GM12878 (cell line): ENCODE measurements around the gene RHPN2. TPM values are rescaled to one million over a fixed set of nuclear protein-coding genes. Genes with fewer than 3 reads are reported as not detected.
A peak's percentile ranks its signal among the peaks of the same experiment; 100 is the strongest.

ENCODE experiments used
- ATF7 ChIP-seq: fragments of 450-650 bp; IDR thresholded peaks from 2 replicates; pipeline ENCODE4 v1.6.1; 2016; ENCODE audit warnings: low read depth, mild to moderate bottlenecking
- CEBPB ChIP-seq, 2 experiments: fragments of 150-350 bp in 1 of 2; IDR thresholded peaks; 2 replicates each; pipeline ENCODE4 v1.6.1; 2012 to 2014; ENCODE audit warnings: low read depth in 2 of 2, low read length in 2 of 2, borderline replicate concordance in 1 of 2, inconsistent platforms in 1 of 2
- CHD1 ChIP-seq: IDR thresholded peaks from 2 replicates; pipeline ENCODE4 v1.6.1; 2012; ENCODE audit warnings: low read depth, low read length, improper control_type of control experiment
- CREM ChIP-seq: IDR thresholded peaks from 2 replicates; pipeline ENCODE4 v1.6.1; 2014; ENCODE audit warnings: antibody characterized with exemption, low read depth
- EED ChIP-seq: sonication (generic); IDR thresholded peaks from 2 replicates; pipeline ENCODE4 v1.6.1; 2016; ENCODE audit warnings: antibody characterized with exemption, low read depth
- EZH2 ChIP-seq: IDR thresholded peaks from 2 replicates; pipeline ENCODE4 v1.6.1; 2012; ENCODE audit warnings: low read depth, mild to moderate bottlenecking, control low read depth, inconsistent platforms, low read length, borderline replicate concordance; ENCODE audit not compliant: control insufficient read depth
- HCFC1 ChIP-seq: fragments of 150-350 bp; IDR thresholded peaks from 2 replicates; pipeline ENCODE4 v1.6.1; 2014; ENCODE audit warnings: low read length
- IRF3 ChIP-seq: fragments of 450-650 bp; IDR thresholded peaks from 2 replicates; pipeline ENCODE4 v1.6.1; 2014; ENCODE audit warnings: mild to moderate bottlenecking
- JUNB ChIP-seq: IDR thresholded peaks from 2 replicates; pipeline ENCODE4 v1.6.1; 2016; ENCODE audit warnings: antibody characterized with exemption, mild to moderate bottlenecking
- MTA2 ChIP-seq: fragments of 450-650 bp; IDR thresholded peaks from 2 replicates; pipeline ENCODE4 v1.6.1; 2016; ENCODE audit warnings: low read depth, mild to moderate bottlenecking, moderate library complexity
- MXI1 ChIP-seq: fragments of 150-350 bp; IDR thresholded peaks from 2 replicates; pipeline ENCODE4 v1.6.1; 2011; ENCODE audit warnings: low read depth, mild to moderate bottlenecking, inconsistent platforms, low read length, improper control_type of control experiment
- POLR2A ChIP-seq: IDR thresholded peaks from 2 replicates; pipeline ENCODE4 v1.6.1; 2011; ENCODE audit warnings: low read depth, mild to moderate bottlenecking, low read length
- RAD21 ChIP-seq: IDR thresholded peaks from 2 replicates; pipeline ENCODE4 v1.6.1; 2011; ENCODE audit warnings: mild to moderate bottlenecking, low read depth, low read length, moderate library complexity; ENCODE audit not compliant: insufficient read depth
- RB1 ChIP-seq: fragments of 450-650 bp; formaldehyde crosslinking; IDR thresholded peaks from 2 replicates; pipeline ENCODE4 v1.6.1; 2017; ENCODE audit warnings: mild to moderate bottlenecking, borderline replicate concordance
- RCOR1 ChIP-seq: conservative IDR thresholded peaks from 2 replicates; pipeline ENCODE4 v1.6.1; 2012; ENCODE audit warnings: low read depth, low read length, improper control_type of control experiment
- SIN3A ChIP-seq: IDR thresholded peaks from 2 replicates; pipeline ENCODE4 v1.6.1; 2012; ENCODE audit warnings: low read depth, low read length, improper control_type of control experiment
- SMAD1 ChIP-seq: fragments of 450-650 bp; IDR thresholded peaks from 2 replicates; pipeline ENCODE4 v1.6.1; 2018; ENCODE audit warnings: mild to moderate bottlenecking, low read depth; ENCODE audit not compliant: partially characterized antibody
- SRF ChIP-seq, 2 experiments: IDR thresholded peaks; 2 replicates each; pipeline ENCODE4 v1.6.1; 2011; ENCODE audit warnings: low read depth in 2 of 2, low read length in 2 of 2, mild to moderate bottlenecking in 1 of 2, moderate library complexity in 1 of 2
- USF2 ChIP-seq: IDR thresholded peaks from 2 replicates; pipeline ENCODE4 v1.6.1; 2011; ENCODE audit warnings: low read depth, low read length, improper control_type of control experiment, borderline replicate concordance
- ZNF207 ChIP-seq: fragments of 450-650 bp; IDR thresholded peaks from 2 replicates; pipeline ENCODE4 v1.6.1; 2014; ENCODE audit warnings: antibody characterized with exemption, mild to moderate bottlenecking, borderline replicate concordance
- ZNF384 ChIP-seq: IDR thresholded peaks from 2 replicates; pipeline ENCODE4 v1.6.1; 2012; ENCODE audit warnings: low read depth, mild to moderate bottlenecking, low read length, improper control_type of control experiment, borderline replicate concordance
- polyA plus RNA-seq, 11 experiments: library from polyadenylated mRNA; depleted of rRNA in 4 of 11; unstranded in 6 of 11; stranded (reverse) in 5 of 11; fragments of >200 nt; fragmentation: Nextera tagmentation in 4 of 11; fragmentation: Illumina TruSeq in 1 of 11; extraction: Ambion mirVana in 4 of 11; extraction: Trizol in 1 of 11; gene quantifications; 1 replicate in 1 of 11; 2 replicates in 10 of 11; pipeline versions ENCODE4 v1.2.1 to v1.2.3, GENCODE V29; 2011 to 2016; ENCODE audit warnings: inconsistent platforms in 2 of 11, missing spikeins in 2 of 11, low read depth in 1 of 11
- total RNA-seq, 4 experiments: library from RNA; depleted of rRNA in 3 of 4; stranded (reverse); fragments of >200 nt in 3 of 4; fragmentation: Illumina TruSeq in 1 of 4; extraction: Trizol in 1 of 4; gene quantifications; 2 replicates each; pipeline versions ENCODE4 v1.2.1 to v1.2.3, GENCODE V29; 2013 to 2021
- TF ChIP-seq, protein P1 (sequence below), 3 experiments: IDR thresholded peaks in 2 of 3; conservative IDR thresholded peaks in 1 of 3; 2 replicates each; pipeline ENCODE4 v1.5.1; 2011; ENCODE audit warnings: low read depth in 3 of 3, low read length in 3 of 3, mild to moderate bottlenecking in 3 of 3, control low read depth in 2 of 3, moderate library complexity in 2 of 3, inconsistent platforms in 1 of 3, mixed read lengths in 1 of 3; ENCODE audit not compliant: control insufficient read depth in 2 of 3, insufficient read depth in 1 of 3; ENCODE audit errors: extremely low read depth in 1 of 3
- TF ChIP-seq, protein P2 (sequence below): fragments of 450-650 bp; IDR thresholded peaks from 2 replicates; pipeline ENCODE4 v1.6.1; 2017; ENCODE audit warnings: low read depth, mild to moderate bottlenecking, moderate library complexity
- TF ChIP-seq, protein P3 (sequence below): IDR thresholded peaks from 2 replicates; pipeline ENCODE4 v1.6.1; 2012; ENCODE audit warnings: low read depth, low read length, improper control_type of control experiment

RHPN2 gene
- total and polyA plus RNA-seq, 10 of the 15 experiments (the other 5 are each of a cell fraction or from before 2014, with no cell fraction given): 0.71 to 7.4 (median 3.7) TPM

- TF ChIP-seq SIN3A (peak; percentile 90), SRF (IDR thresholded peaks at IDR 0.05; ENCODE audit: low read depth in 2 of 2, low read length in 2 of 2) (0 out of 4 replicates have a peak, but pooled peaks of 1 of the 2 experiments have one; percentile 24), CEBPB (IDR thresholded peaks at IDR 0.05; ENCODE audit: borderline replicate concordance in 1 of 2, low read depth in 2 of 2, low read length in 2 of 2) (no peak), CHD1 (no peak), POLR2A (peak; percentile 92), RB1 (peak; percentile 85), IRF3 (no peak), MXI1 (peak; percentile 60; the same call in 1 of the 2 replicates), CREM (peak; percentile 82), EED (peak; percentile 36; the same call in 1 of the 2 replicates), MTA2 (no peak), ZNF207 (peak; percentile 92), USF2 (no peak), EZH2 (no peak), ATF7 (no peak), JUNB (no peak), RCOR1 (peak; percentile 84), HCFC1 (peak; percentile 68), RAD21 (no peak), ZNF384 (no peak), SMAD1 (no peak)
- TF ChIP-seq, protein P1, sequence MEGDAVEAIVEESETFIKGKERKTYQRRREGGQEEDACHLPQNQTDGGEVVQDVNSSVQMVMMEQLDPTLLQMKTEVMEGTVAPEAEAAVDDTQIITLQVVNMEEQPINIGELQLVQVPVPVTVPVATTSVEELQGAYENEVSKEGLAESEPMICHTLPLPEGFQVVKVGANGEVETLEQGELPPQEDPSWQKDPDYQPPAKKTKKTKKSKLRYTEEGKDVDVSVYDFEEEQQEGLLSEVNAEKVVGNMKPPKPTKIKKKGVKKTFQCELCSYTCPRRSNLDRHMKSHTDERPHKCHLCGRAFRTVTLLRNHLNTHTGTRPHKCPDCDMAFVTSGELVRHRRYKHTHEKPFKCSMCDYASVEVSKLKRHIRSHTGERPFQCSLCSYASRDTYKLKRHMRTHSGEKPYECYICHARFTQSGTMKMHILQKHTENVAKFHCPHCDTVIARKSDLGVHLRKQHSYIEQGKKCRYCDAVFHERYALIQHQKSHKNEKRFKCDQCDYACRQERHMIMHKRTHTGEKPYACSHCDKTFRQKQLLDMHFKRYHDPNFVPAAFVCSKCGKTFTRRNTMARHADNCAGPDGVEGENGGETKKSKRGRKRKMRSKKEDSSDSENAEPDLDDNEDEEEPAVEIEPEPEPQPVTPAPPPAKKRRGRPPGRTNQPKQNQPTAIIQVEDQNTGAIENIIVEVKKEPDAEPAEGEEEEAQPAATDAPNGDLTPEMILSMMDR (IDR thresholded peaks at IDR 0.05 in 2 of 3, conservative IDR thresholded peaks at IDR 0.05 in 1 of 3; ENCODE audit: control insufficient read depth in 2 of 3, extremely low read depth in 1 of 3, insufficient read depth in 1 of 3, low read depth in 3 of 3, low read length in 3 of 3): no peak
- TF ChIP-seq, protein P2, sequence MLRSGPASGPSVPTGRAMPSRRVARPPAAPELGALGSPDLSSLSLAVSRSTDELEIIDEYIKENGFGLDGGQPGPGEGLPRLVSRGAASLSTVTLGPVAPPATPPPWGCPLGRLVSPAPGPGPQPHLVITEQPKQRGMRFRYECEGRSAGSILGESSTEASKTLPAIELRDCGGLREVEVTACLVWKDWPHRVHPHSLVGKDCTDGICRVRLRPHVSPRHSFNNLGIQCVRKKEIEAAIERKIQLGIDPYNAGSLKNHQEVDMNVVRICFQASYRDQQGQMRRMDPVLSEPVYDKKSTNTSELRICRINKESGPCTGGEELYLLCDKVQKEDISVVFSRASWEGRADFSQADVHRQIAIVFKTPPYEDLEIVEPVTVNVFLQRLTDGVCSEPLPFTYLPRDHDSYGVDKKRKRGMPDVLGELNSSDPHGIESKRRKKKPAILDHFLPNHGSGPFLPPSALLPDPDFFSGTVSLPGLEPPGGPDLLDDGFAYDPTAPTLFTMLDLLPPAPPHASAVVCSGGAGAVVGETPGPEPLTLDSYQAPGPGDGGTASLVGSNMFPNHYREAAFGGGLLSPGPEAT: peak; percentile 95
- TF ChIP-seq, protein P3, sequence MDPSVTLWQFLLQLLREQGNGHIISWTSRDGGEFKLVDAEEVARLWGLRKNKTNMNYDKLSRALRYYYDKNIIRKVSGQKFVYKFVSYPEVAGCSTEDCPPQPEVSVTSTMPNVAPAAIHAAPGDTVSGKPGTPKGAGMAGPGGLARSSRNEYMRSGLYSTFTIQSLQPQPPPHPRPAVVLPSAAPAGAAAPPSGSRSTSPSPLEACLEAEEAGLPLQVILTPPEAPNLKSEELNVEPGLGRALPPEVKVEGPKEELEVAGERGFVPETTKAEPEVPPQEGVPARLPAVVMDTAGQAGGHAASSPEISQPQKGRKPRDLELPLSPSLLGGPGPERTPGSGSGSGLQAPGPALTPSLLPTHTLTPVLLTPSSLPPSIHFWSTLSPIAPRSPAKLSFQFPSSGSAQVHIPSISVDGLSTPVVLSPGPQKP: peak; percentile 70
Observed at GRCh38 chr19:33080761-33081681, 16.3 kb upstream of the RHPN2 start, which contains the start of gene GPATCH1 (continued).
